Stimulated activated naive CD4-positive, alpha-beta T cell treated with Interleukin-2 at 50 U/mL for 16 hours (primary cell): Measurements from ENCODE around the gene HLX.

Experiments
- DNase-seq: peaks from one replicate; lab custom pipeline; 2025; lab: John Stamatoyannopoulos, UW

HLX gene, protein sequence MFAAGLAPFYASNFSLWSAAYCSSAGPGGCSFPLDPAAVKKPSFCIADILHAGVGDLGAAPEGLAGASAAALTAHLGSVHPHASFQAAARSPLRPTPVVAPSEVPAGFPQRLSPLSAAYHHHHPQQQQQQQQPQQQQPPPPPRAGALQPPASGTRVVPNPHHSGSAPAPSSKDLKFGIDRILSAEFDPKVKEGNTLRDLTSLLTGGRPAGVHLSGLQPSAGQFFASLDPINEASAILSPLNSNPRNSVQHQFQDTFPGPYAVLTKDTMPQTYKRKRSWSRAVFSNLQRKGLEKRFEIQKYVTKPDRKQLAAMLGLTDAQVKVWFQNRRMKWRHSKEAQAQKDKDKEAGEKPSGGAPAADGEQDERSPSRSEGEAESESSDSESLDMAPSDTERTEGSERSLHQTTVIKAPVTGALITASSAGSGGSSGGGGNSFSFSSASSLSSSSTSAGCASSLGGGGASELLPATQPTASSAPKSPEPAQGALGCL

DNA sequence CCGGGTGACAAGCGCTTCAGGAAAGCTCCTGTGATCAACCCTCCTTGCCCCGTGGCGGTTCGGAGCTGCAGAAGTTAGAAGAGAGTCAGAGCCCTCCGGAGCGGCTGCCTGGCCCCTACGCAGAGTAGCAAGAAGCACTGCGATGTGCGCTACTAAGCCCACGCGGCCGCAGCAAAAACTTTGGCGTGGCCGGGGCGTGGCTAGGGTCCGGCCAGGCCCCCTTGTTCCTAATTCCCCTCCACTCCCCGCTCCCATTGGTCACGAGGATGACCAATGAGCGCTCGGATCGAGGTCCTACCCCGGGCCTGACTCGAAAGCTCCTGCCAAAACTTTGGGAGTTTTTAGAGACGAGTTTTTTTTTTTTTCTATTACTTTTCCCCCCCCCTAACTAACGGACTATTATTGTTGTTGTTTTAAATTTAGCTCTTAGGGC, at the start of gene HLX:
TSS of gene HLX (plus strand) at position 368 of the 433 bp plus-strand sequence. CDS start 415 bp downstream, outside the sequence.
- DNase-seq = no peak

DNA sequence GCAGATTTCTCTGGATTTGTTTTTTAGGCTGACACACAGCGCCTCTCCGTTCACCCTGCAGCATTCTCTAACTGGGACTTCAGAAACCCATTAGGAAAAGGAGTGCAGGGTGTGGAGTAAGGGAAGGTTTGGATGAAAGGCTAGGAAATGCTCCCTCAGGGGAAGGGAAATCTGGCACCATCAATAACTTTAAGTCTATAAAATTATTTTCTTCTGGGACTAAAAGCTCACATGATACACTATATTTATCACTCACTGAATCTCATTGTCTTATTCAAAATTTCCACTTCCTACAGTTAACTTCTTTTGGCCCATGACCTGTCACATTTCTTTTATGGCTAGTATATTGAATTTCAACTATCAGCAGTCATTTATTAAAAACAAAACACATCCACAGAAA, 45.8 kb upstream of the HLX start:
- DNase-seq = no peak

DNA sequence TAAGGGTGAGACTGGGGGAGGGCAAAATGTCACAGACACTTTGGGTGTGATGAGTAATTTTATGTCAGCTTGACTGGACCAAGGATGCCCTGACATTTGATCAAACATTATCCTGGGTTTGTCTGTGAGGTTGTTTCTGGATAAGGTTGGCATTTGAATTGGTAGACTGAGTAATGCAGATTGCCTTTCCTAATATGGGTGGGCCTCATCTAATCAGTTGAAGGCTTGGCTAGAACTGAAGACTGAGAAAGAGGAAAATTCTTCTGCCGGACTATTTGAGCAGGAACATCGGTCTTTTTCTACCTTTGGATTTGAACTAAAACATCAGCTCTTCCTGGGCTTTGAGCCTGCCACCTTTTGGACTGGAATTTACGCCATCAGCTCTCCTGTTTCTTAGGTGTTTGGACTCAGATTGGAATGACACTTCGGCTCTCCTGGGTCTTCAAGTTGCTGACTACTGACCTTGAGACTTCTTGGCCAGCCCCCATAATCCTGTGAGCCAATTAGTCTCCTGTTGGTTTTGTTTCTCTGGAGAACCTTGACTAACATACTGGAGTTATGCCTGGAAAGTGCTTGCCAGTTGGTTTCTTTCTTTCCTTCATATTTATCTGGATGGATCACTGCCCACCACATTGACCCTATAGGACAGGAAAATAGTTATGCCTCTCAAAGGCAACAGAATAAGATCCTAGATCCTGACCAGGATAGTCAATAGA, 44.9 kb upstream of the HLX start:
- no peak for DNase-seq

DNA sequence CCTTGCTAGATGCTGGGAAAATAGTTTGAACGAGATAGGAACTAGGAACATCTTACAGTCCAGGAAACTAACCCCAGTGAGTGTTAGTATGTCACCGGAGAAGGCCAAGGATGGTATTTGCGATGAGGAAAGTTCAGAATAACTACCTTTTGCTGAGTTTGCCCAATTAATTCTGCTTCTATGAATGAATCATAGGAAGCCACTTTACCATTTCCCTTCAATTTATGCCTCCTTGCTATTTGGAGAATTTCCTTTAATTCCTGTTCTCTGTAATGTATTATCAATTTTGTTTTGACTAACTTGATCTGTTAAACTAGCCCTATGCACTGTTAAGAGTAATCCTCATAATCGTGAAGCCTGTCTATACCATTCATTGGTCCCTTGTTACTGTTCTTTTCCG, 40.7 kb upstream of the HLX start:
- no peak for DNase-seq

DNA sequence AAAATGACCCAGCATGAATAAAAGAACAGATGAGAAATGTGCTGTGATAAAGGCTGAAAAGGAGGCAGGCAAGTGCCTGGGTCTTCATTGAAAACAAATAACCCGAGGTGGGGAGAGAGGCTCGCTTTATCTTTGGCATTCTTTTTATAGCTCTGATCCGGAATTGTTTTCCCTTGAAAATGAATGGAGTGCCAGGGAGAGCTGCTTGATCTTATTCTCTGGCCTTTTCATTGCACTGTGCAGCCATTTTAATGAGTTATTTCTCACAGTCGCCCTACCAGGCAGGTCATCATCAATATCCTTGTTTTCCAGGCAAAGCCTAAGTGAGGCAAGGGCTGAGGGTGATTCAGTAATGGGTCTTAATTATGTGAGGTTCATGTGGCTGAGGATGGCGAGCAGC, 39.8 kb upstream of the HLX start:
- DNase-seq = no peak

DNA sequence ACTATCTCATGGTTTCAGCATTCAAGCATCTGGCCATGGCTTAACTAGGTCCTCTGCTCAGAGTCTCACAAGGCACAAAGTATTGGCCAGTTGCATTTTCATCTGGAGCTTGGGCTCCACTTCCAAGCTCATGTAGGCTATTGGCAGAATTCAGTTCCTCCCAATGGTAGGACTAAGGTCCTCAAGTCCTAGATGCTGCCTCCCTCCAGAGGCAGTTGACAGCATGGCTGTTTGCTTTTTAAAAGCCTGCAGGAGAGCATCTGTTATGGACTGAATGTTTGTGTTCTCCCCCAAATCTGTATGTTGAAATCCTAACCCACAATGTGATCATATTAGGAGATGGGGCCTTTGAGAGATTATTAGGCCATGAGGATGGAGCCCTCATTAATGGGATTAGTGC, 38.0 kb upstream of the HLX start:
- no peak for DNase-seq

DNA sequence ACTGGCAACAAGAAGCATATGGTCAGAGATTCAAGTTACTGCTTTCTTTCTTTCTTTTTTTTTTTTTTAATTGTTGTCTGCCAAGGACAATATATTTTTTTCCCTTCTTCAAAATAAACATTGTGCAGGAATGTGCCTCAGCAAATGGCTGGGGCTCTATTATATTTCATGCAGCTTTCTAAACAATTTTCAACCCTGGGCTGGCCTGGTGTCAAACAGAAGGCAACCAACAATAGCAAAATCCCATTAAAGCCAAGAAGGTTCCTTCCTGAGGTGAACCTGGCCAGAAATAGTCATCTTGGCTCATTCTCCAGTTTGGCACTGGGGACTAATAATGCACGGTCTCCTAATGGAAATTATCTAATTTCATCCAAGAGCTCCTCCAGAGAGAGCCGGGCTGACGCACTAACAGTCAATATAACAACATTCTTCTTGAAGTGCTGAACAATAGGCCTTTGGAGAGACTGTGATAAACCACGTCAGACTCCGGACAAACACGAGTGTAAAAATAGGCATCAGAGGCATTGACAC, 35.7 kb upstream of the HLX start:
- DNase-seq = no peak

DNA sequence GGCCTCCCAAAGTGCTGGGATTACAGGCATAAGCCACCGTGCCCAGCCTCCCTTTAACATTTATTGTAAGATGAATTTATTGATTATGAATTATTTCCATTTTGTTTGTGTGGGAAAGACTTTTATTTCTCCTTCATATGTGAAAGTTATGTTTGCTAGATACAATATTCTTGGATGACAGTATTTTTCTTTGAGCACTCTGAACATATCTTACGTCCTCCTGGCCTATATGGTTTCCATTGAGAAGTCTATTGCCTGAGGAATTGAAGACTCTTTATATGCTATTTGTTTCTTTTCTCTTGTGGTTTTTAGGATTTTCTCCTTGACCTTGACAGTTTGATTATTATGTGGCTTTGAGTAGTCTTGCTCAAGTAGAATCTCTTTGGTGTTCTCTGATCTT, 26.8 kb upstream of the HLX start:
- DNase-seq = no peak

DNA sequence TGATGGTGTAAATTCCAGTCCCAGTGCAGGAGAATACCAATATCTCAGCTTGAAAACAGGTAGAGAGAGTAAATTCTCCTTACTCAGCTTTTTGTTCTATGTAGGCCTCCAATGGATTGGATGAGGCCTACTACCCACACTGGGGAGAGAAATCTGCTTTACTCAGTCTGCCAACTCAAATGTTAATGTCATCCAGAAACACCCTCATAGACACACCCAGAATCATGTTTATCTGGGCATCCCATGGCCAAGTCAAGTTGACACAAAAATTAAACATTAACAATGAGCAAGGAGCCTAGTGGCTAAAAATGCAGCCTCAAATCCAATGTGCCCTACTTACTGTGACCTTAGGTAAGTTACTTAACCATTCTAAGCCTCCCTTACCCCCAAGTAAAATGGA, 6.9 kb upstream of the HLX start:
- no peak for DNase-seq

DNA sequence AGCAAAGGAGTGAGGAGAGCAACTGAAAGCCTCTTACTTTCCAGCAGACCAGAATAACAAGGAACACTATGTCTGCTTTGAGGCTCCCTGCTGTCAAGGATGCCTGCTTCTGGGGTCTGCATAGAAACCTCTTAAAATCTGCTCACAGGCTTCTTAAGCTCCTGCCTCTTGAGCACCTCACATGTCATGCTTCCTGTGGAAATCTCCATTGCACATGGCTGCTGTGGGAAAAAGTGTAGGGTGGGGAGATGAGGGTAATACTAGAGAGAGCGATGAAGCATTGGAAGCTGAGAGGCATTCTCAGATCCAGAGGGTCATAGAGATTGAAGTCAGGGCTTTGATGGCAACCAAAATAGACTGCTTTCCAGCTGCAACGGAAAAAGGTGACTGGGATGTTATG, 6.2 kb upstream of the HLX start:
- DNase-seq = no peak

DNA sequence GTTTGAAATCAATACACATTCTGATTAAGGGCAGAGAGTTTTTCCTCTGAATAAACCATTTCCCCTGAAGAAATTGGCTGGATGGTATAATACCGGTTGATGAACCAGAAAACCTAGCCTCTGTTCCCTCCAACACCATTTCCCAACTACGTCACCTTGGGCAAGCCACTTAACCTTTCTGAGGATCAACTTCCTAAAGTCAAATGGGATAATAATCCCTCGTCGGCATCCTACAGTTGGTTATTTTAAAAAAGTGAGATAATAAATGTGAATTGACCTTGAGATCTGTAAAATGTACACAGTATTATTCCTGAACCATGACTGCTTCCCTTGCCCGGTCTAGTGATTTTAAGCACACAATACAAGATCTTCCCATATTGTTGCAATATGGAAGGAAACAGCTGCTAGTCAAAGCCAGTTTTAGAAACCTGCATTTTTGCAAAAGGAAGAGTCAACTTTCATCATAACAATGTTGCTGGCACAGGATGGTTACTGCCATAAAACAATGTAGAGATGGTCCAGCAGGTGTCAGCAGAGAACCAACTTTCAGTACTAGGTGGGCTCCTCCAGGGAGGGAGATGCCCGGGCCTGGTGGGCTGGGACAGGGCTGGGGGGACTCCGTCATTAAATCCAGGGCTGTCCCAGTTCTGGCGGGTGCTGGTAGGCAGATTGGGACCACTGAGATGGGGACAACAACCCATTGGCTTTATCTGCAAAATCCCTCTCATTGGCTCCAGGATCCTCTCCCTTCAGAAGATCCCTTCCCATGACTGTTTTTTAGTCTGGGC, 5.2 kb upstream of the HLX start:
- no peak for DNase-seq

DNA sequence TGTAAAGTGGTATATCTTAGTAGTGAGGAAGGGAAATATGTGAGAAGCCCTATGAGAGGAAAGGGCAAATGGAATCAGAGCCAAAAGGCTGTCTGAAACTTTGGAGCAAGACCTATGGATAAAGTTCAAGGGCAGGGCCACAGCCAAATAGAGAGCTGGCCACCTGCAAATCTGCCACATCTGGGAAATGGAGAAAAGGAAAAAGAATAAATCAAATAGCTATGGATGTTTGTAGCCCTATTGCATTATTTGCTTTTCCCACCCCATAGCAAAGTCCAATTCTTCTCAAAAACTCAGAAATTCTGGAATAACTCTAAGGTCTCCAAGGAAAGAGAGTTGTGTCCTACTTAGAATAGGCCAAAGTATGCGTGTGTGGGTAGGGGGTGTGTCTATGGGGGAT, 4.0 kb upstream of the HLX start:
- no peak for DNase-seq

DNA sequence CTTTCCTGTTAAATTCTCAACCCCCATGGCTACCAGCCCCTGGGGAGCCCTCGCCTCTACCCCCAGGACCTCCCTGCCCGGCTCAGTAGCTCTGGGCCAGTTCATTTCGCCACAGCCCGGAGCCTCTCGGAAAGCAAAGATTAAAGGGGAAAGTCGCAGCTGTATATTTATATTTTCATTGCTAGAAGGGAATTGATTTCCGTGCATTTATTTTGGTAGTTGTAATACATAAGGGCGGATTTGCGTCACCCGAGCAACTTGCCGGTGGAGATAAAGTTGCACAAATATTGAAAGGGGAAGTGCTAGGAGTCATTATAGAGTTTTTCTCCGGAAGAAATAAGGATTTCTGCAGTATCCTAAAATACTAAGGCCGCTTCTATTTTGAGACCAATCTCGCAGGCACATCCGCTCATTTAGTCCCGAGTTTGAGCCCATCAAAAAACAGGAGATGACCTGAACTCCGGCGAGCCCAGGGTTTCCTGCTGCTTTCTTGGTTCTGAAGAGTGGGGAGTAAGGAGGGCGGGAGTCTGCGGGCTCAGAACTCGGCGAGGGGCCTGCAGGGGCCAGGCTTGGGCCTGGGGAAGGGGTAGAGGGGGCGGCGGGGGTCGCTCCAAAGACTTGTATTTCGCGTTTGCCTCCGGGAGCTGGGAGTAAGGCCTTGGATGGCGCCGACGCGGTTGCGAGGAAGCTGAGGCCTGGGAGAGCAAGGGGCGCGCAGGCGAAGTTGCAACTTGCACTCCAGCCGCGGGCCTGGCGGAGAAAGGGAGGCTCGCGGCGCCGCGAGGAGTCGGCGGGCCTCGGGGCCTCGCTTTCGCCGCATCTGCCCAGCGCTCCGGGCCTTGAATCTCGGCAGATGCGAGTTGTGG, 2.5 kb upstream of the HLX start:
- DNase-seq = no peak

DNA sequence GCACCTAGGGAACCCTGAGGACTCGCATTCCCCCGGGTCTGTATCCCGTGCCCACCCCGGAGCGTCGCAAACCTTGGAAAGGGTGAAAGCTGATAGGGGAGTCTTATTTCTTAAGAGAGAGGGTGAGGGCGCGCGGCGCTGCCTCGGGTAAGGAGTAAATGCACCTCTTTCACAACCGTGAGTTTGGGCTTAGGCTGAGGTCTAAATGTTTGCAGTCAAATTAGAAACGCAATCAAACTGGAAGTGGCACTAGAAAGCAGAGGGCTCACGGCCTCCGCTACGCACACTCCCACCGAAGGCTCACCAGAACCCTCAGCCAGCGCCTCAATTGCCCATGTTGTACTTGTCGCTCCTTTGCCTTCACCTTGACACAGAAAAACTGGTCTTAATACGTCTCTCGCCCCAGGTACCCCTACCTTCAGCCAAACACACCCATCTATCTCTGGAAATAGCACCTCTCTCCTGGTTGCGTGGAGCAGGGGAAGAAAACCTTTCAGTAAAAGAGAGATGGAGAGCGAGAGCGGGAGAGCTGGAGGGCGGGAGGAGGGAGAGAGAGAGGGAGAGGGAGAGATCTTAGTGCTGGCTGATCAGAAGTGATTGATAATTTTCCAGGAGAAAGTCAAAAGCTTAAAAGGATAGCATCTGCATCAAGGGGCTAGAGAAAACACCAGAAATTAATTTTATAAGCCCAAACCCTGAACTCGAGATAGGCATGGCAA, 1.7 kb upstream of the HLX start:
- no peak for DNase-seq

DNA sequence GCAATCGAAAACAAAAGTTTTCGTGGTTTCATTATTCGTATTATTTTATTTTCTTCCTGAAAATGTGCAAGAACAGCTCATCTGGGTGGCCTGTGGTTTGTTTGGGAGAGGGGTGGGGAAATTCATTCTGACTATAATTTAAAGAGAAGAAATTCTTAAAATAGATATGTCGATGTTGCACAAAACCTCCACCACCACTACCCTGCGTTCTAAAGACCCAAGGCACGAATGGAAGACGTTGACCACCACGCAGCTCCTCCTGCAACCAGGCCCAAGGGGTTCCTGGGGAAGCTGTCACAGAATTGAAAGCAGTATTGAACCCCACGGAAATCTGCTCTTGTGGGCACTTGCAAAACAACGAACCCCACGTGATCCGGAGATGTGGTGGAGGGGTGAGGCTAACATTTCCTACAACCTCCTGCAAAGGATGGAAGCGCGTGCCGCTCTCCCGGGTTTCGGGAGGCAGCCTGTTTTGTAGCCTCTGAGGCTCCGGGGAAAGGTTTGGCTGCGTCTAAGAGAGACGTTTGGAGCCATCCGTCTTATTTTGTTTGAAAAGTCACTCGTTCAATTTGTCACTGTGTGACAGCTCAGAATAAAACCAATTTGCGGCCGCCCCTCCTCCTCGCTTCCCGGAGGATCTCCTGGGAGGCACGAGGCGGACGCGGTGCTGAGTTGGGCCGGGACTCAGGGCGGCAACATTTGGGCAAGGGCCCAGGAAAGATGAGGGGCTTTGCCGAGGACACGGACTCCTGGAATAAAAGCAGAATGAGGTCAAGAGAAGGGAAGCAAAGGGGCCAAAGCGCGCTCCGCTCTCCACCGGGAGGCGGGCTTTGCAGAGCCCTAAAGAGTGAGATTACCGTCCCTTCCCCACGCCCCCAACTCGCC, 810 bp upstream of the HLX start:
- DNase-seq = no peak

DNA sequence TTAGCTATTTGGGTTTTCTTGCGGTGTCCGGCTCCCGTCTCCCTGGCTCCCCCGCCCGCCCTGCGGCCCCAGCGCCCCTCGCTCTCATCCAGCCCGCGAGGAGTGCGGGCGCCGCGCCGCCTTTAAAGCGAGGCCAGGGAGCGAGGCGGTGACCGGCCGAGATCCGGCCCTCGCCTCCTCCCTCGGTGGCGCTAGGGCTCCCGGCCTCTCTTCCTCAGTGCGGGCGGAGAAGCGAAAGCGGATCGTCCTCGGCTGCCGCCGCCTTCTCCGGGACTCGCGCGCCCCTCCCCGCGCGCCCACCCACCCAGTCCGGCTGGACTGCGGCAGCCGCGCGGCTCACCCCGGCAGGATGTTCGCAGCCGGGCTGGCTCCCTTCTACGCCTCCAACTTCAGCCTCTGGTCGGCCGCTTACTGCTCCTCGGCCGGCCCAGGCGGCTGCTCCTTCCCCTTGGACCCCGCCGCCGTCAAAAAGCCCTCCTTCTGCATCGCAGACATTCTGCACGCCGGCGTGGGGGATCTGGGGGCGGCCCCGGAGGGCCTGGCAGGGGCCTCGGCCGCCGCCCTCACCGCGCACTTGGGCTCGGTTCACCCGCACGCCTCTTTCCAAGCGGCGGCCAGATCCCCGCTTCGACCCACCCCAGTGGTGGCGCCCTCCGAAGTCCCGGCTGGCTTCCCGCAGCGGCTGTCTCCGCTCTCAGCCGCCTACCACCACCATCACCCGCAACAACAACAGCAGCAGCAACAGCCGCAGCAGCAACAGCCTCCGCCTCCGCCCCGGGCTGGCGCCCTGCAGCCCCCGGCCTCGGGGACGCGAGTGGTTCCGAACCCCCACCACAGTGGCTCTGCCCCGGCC, 492 bp downstream of the HLX start:
- DNase-seq = no peak

DNA sequence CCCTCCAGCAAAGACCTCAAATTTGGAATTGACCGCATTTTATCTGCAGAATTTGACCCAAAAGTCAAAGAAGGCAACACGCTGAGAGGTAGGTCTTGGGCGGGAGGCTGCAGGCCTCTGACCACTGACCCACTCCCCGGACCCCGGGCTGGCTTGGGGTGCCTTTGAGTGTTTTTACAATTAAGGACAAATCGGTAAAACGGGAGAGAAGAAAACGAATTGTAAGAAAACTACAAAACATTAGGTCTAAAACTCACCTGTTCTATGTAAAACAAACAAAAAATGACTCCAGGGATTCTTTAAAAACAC, 1.1 kb downstream of the HLX start:
- DNase-seq = no peak

DNA sequence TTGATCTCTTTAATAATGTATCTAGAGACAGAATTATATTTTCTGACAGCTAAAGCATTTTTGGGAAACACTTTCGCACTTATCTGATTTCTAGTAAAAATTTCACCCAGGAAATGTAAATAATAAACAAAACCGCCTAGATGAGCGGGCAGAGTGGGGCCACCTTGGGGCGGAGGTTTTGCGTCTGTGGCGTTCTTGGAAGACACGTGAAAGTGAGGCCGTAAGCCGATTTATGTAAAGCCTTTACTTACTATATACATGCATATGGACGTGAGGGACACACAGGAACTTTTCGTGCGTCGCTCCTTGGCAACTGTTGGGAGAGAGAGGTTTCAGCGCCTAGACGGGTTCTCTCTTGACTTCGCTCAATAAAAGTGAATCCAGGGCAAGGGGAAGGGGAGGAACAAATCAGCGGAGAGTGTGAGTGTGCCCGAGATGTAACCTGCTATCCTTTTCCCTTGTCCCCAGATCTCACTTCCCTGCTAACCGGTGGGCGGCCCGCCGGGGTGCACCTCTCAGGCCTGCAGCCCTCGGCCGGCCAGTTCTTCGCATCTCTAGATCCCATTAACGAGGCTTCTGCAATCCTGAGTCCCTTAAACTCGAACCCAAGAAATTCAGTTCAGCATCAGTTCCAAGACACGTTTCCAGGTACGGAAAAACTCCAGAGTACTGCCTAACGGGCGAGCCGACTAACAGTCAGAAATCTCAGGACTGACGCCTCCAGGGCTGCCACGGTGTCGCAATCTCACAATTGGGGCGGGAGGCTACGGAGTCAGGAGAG, 1.7 kb downstream of the HLX start:
- DNase-seq = no peak
